GM21423 (cell line): ENCODE measurements around the gene KRTAP4-6.
"Not testable (repeated sequence)": the region's sequence is repeated elsewhere in the genome, so short reads cannot be mapped to it uniquely, and the experiment has no call there.

Experiments
- ATAC-seq: cut with Tn5 transposase; IDR thresholded peaks from one replicate; pipeline ENCODE4 v1.9.1; 2021; ENCODE audit warnings: mild to moderate bottlenecking, moderate library complexity; ENCODE audit not compliant: unreplicated experiment

The KRTAP4-6 gene

GRCh38 chr17:41107941-41108450 lies 32.3 kb downstream of the KRTAP4-6 start:
- no peak for ATAC-seq

- ATAC-seq = not testable (repeated sequence)
These were observed 35.0 kb downstream of the KRTAP4-6 start, which contains the start of gene KRTAP4-9 for GRCh38 chr17:41105347-41105746. Gene KRTAP4-9 (plus strand): TSS chr17:41105389. CDS start chr17:41105389, 0 bp downstream.

GRCh38 chr17:41104386-41105038 lies 35.8 kb downstream of the KRTAP4-6 start:
- ATAC-seq = not testable (repeated sequence)

- no peak for ATAC-seq
These were observed 36.4 kb downstream of the KRTAP4-6 start for GRCh38 chr17:41103896-41104295.

GRCh38 chr17:41101586-41102259 lies 38.6 kb downstream of the KRTAP4-6 start, which contains the start of gene KRTAP4-16:
Gene KRTAP4-16 (minus strand): TSS chr17:41102209. CDS start chr17:41102209, 0 bp downstream.
- ATAC-seq = no peak

GRCh38 chr17:41099682-41100480 lies 40.5 kb downstream of the KRTAP4-6 start:
- ATAC-seq = not testable (repeated sequence)

- no peak for ATAC-seq
These were observed 41.9 kb downstream of the KRTAP4-6 start for GRCh38 chr17:41098481-41098880.

GRCh38 chr17:41098042-41098441 lies 42.3 kb downstream of the KRTAP4-6 start, which contains the start of gene KRTAP4-8:
Gene KRTAP4-8 (minus strand): TSS chr17:41098142. CDS start chr17:41098084, 58 bp downstream.
- ATAC-seq = no peak

- ATAC-seq = no peak
These were observed 44.3 kb downstream of the KRTAP4-6 start for GRCh38 chr17:41096055-41096454.
